Natural killer cell (primary cell): ENCODE data around the gene IRF3. TPM values are rescaled to one million over a fixed set of nuclear protein-coding genes. Genes with fewer than 3 reads are reported as not detected.

ENCODE experiments used
- ATAC-seq, 3 donors: fragments of 150-1000 bp in 2 of 3; fragments of 200-7000 bp in 1 of 3; cut with Tn5 transposase; 1 replicate in 1 of 3; 2 replicates in 2 of 3; pipeline ENCODE4 v1.10.0; 2021; ENCODE audit warnings: mild to moderate bottlenecking in 2 of 3, moderate library complexity in 2 of 3
- DNase-seq, 2 donors: peaks; one replicate each; pipeline versions ENCODE4 v3.0.0 to v3.0.0-alpha.2; 2013 to 2021; ENCODE audit warnings: mixed read lengths in 1 of 2
- H3K27ac ChIP-seq: one replicate; pipeline ENCODE4 v1.5.1; 2013; ENCODE audit warnings: mild to moderate bottlenecking, low read length
- H3K27me3 ChIP-seq: one replicate; pipeline ENCODE4 v1.6.1; 2013; ENCODE audit warnings: low read length; ENCODE audit not compliant: control insufficient read depth, insufficient read depth
- H3K36me3 ChIP-seq: one replicate; pipeline ENCODE4 v1.6.1; 2013; ENCODE audit warnings: low read length; ENCODE audit not compliant: control insufficient read depth, insufficient read depth
- H3K4me1 ChIP-seq: one replicate; pipeline ENCODE4 v1.6.1; 2013; ENCODE audit warnings: low read length; ENCODE audit not compliant: control insufficient read depth, insufficient read depth
- H3K4me3 ChIP-seq: one replicate; pipeline ENCODE4 v1.5.1; 2013; ENCODE audit warnings: low read length
- H3K9me3 ChIP-seq: one replicate; pipeline ENCODE4 v1.6.1; 2013; ENCODE audit warnings: low read length; ENCODE audit not compliant: control insufficient read depth, insufficient read depth
- H3K27ac Mint-ChIP-seq, 2 donors: one replicate each; pipeline ENCODE4 v1.8.0; 2022; ENCODE audit warnings: mild to moderate bottlenecking in 2 of 2, mixed read lengths in 2 of 2, moderate library complexity in 1 of 2
- H3K27me3 Mint-ChIP-seq, 2 donors: one replicate each; pipeline ENCODE4 v1.8.0; 2022; ENCODE audit warnings: low read depth in 2 of 2, mixed read lengths in 2 of 2
- H3K36me3 Mint-ChIP-seq: one replicate; pipeline ENCODE4 v1.8.0; 2022; ENCODE audit warnings: mixed read lengths
- H3K4me1 Mint-ChIP-seq, 2 donors: one replicate each; pipeline ENCODE4 v1.8.0; 2022; ENCODE audit warnings: mixed read lengths in 2 of 2
- H3K4me3 Mint-ChIP-seq: one replicate; pipeline ENCODE4 v1.8.0; 2022; ENCODE audit warnings: mild to moderate bottlenecking, moderate library complexity, mixed read lengths
- H3K9me3 Mint-ChIP-seq, 2 donors: one replicate each; pipeline ENCODE4 v1.8.0; 2022; ENCODE audit warnings: mixed read lengths in 2 of 2
- WGBS: methylation state at CpG from one replicate; pipeline ENCODE4 v1.1.7; 2013; ENCODE audit warnings: missing lambda C conversion rate; ENCODE audit not compliant: insufficient coverage; 5-methylcytosine and 5-hydroxymethylcytosine counted together
- intact Hi-C: fragments of 100-400 bp; cut with micrococcal nuclease; formaldehyde crosslinking; loops from one replicate; pipeline ENCODE4 v1.14.2; 2022
- total RNA-seq, 4 donors: library from RNA; stranded (reverse); fragments of 120-200 nt in 1 of 4; gene quantifications; one replicate each; pipeline versions ENCODE4 v1.2.3 to v1.2.4, GENCODE V29; 2013 to 2022
- TF ChIP-seq, protein P1 (sequence below): fragments of 200-600 bp; IDR thresholded peaks from one replicate; pipeline ENCODE4 v1.8.0; 2022; ENCODE audit warnings: antibody characterized with exemption

The IRF3 gene
- total RNA-seq, 3 donors from 2014 or later (not counting 1 experiment from before 2014, with no cell fraction given) = 176 to 184 (median 179) TPM

GRCh38 chr19:49676784-49677230, 11.2 kb upstream of the IRF3 start:
- Mint-ChIP-seq H3K36me3 (no peaks in the 10 kb centered on the region), H3K9me3 (no peaks in the 10 kb centered on the region), H3K27me3 (no peaks in the 10 kb centered on the region), H3K27ac (peak overlapping the region; percentile 98 to 99), H3K4me3 (peak overlapping the region; percentile 99), H3K4me1 (peaks cover 30 to 55% of the 10 kb centered on the region in 2 donors)
- ATAC-seq = peak; percentile 72 to 88 (median 76)
- H3K9me3 ChIP-seq = no peaks in the 10 kb centered on the region
- no peaks in the 10 kb centered on the region for H3K27me3 ChIP-seq
- H3K4me1 ChIP-seq = peaks cover 46% of the 10 kb centered on the region
- intact Hi-C loops = loop anchor here (1.0 to 5.0 kb wide), 4 partner anchors 12 to 190 kb away; partner anchors contain the start of genes BCL2L12, IRF3, PNKP and RPS11
- DNase-seq = peak; percentile 97 to 100
- TF ChIP-seq, protein P1, sequence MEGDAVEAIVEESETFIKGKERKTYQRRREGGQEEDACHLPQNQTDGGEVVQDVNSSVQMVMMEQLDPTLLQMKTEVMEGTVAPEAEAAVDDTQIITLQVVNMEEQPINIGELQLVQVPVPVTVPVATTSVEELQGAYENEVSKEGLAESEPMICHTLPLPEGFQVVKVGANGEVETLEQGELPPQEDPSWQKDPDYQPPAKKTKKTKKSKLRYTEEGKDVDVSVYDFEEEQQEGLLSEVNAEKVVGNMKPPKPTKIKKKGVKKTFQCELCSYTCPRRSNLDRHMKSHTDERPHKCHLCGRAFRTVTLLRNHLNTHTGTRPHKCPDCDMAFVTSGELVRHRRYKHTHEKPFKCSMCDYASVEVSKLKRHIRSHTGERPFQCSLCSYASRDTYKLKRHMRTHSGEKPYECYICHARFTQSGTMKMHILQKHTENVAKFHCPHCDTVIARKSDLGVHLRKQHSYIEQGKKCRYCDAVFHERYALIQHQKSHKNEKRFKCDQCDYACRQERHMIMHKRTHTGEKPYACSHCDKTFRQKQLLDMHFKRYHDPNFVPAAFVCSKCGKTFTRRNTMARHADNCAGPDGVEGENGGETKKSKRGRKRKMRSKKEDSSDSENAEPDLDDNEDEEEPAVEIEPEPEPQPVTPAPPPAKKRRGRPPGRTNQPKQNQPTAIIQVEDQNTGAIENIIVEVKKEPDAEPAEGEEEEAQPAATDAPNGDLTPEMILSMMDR = no peak
- H3K27ac ChIP-seq = peak overlapping the region; percentile 93
- peaks cover 7% of the 10 kb centered on the region for H3K36me3 ChIP-seq
- WGBS = under 1% methylated on average over 34 of the region's 34 CpGs
- H3K4me3 ChIP-seq = peak overlapping the region; percentile 87

- WGBS = 3% methylated on average over 27 of the region's 27 CpGs
- H3K27me3 Mint-ChIP-seq = no peaks in the 10 kb centered on the region
- Histone ChIP-seq H3K27me3 (no peaks in the 10 kb centered on the region), H3K36me3 (peaks cover 5% of the 10 kb centered on the region), H3K9me3 (no peaks in the 10 kb centered on the region), H3K27ac (peak overlapping the region; percentile 93), H3K4me3 (peak overlapping the region; percentile 44), H3K4me1 (peaks cover 46% of the 10 kb centered on the region)
- DNase-seq (no peak), ATAC-seq (peak; percentile 19 to 41 (median 27))
- H3K4me1 Mint-ChIP-seq = peaks cover 30 to 56% of the 10 kb centered on the region in 2 donors
- H3K36me3 Mint-ChIP-seq = no peaks in the 10 kb centered on the region
- intact Hi-C loops = loop anchor here (1.0 to 5.0 kb wide), 2 partner anchors 11 to 191 kb away; partner anchors contain the start of genes BCL2L12, IRF3 and PNKP
- TF ChIP-seq, protein P1 = no peak
- peak overlapping the region; percentile 99 for H3K4me3 Mint-ChIP-seq
- H3K27ac Mint-ChIP-seq = peak overlapping the region; percentile 98 to 99
- H3K9me3 Mint-ChIP-seq = no peaks in the 10 kb centered on the region
Measured at GRCh38 chr19:49676136-49676783, 10.6 kb upstream of the IRF3 start.

DNA sequence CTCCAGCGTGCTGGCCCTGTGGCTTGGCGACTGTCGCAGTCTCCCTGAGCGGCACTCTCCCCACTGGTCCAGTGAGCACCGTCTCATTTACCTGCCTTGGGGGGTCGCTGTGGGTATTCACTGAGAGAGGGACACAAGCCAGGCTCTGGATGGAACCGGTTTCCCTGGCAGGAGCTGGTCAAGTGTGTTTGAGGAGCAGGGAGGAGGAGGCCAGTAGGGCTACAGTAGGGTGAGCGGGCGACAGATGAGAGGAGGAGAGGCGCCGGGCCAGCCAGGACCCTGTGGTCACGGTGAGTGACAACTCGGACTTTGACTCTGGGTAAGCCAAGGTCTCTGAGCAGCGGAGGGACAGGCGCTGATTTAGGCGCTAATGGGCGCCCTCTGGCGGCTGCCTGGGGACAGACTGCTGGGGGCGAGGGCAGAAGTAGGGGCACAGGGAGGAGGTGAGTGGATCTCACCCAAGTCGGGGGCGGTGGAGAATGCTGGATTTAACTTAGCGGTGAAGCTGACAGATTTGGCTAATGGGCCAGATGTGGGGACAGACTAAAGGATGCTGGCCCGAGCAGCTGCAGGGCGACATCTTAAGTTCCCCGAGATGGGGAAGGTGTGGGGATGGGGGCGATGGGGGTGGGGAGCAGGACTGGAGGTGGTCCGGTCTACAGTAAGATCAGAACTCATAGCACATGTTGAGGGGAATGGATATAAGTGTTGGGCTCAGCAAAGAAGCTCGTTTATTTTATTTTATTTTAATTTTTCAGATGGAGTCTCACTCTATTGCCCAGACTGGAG, 6.7 kb upstream of the IRF3 start:
- DNase-seq = peak; percentile 70 to 86
- H3K9me3 Mint-ChIP-seq = no peaks in the 10 kb centered on the region

More for the DNA sequence above, 6.7 kb upstream of the IRF3 start:
- Mint-ChIP-seq H3K27me3 (no peaks in the 10 kb centered on the region), H3K4me3 (peak overlapping the region; percentile 30), H3K36me3 (no peaks in the 10 kb centered on the region), H3K4me1 (peaks cover 20 to 29% of the 10 kb centered on the region in 2 donors), H3K27ac (peak overlapping the region in 1 of 2 donors; percentile 79)
- H3K9me3 ChIP-seq = no peaks in the 10 kb centered on the region
- no peak for ATAC-seq
- peaks cover 18% of the 10 kb centered on the region for H3K4me1 ChIP-seq
- 39% methylated on average over 28 of the region's 28 CpGs for WGBS
- H3K27ac ChIP-seq = no peak overlapping the region
- H3K4me3 ChIP-seq = no peak overlapping the region
- intact Hi-C loops = no loop called here
- TF ChIP-seq, protein P1 = peak; percentile 87
- H3K36me3 ChIP-seq = no peaks in the 10 kb centered on the region
- no peaks in the 10 kb centered on the region for H3K27me3 ChIP-seq
